ENCODE measurements around the gene CCIN. TPM values are rescaled to one million over a fixed set of nuclear protein-coding genes. Genes with fewer than 3 reads are reported as not detected.

Gene CCIN
- total RNA-seq, 1 experiment from 2014 or later: 0.20 TPM

GRCh38 chr9:36193023-36193422, 23.8 kb downstream of the CCIN start:
- intact Hi-C loops (cut with micrococcal nuclease): no loop called here
- CTCF ChIA-PET: no interaction called here

DNA sequence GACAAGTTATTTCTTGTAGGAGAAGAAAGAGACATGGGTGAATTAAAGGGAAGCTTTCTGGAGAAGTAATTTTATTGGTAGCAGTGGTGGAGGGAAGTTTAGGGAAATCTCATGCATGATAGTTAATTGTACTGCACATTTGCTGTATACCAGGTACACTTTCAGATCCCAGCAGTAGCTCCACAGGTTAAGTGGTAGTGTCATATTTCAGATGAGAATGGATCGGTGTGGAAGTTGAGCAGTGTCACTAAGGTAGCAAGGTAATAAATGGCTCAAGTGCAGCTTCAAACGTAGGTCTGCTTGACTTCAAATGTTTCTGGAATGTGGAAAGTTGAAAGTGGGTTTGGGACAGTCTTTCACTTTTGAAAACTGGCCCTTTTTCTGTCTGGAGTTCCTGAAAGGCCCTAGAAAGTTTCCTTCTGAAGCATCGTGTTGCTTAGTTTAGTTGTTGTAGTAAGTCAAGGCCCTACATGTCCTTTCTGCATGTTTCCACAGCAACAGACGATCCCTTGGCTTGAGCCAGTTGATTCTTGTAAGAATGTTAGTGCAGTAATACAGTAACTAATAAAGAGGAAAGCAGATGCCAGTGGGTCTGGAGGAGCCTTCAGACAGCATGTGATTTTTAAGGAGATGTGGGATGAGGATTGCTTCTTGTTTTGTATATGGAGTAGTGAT, 25.3 kb downstream of the CCIN start:
- POLR2A ChIA-PET: no interaction called here
- DNase-seq (ENCODE audit: low read depth, low spot score): no peak

More at GRCh38 chr9:36193023-36193422, 23.8 kb downstream of the CCIN start:
- ChIA-PET POLR2A (no interaction called here), RAD21 (ENCODE audit: low non-redundant PET in 1 of 2, low total read pairs in 2 of 2, uncharacterized antibody in 2 of 2, unreplicated experiment in 2 of 2) (no interaction called here)
- H3K27me3 ChIP-seq (ENCODE audit: insufficient read depth, low read length): no peaks in the 10 kb centered on the region
- no TSS peak for BruUV-seq (replicated peaks)
- H3K9me3 ChIP-seq (ENCODE audit: control insufficient read depth in 1 of 2, insufficient read depth in 1 of 2, low read depth in 1 of 2, low read length in 2 of 2): no peaks in the 10 kb centered on the region
- H3K4me3 ChIP-seq (replicated peaks in 1 of 2; ENCODE audit: low read depth in 1 of 2, low read length in 2 of 2): no peak overlapping the region
- no peak overlapping the region for H3K9ac ChIP-seq (ENCODE audit: low read length)
- peaks cover 65% of the 10 kb centered on the region for H3K79me2 ChIP-seq (ENCODE audit: insufficient read depth, low read length)
- no peaks in the 10 kb centered on the region for H3K9me2 ChIP-seq (ENCODE audit: insufficient read depth)
- TF ChIP-seq SIN3A (IDR thresholded peaks at IDR 0.05; ENCODE audit: low read depth): no peak
- ATAC-seq (no peak), DNase-seq (ENCODE audit: low read depth, low spot score) (no peak)
- H3K4me2 ChIP-seq (ENCODE audit: low read length): peak overlapping the region; percentile 86; the same call in 1 of the 2 replicates
- H3K27ac ChIP-seq (ENCODE audit: low read depth, low read length): no peak overlapping the region
- no peak overlapping the region for H2AFZ ChIP-seq (ENCODE audit: low read depth, low read length, poor library complexity, severe bottlenecking)
- H4K20me1 ChIP-seq (ENCODE audit: insufficient read depth): 0 out of 2 replicates have a peak, but pooled peaks cover 5% of the 10 kb centered on the region
- H3K4me1 ChIP-seq (ENCODE audit: control insufficient read depth in 1 of 2, insufficient read depth in 2 of 2, low read length in 2 of 2): peaks cover 12 to 20% of the 10 kb centered on the region in 2 experiments
- H3K36me3 ChIP-seq (ENCODE audit: control insufficient read depth in 1 of 2, insufficient read depth in 2 of 2, low read length in 2 of 2): peaks cover 7 to 15% of the 10 kb centered on the region in 2 experiments; a peak in 3 of 4 replicates

More for the DNA sequence above, 25.3 kb downstream of the CCIN start:
- Histone ChIP-seq H3K9me3 (ENCODE audit: control insufficient read depth in 1 of 2, insufficient read depth in 1 of 2, low read depth in 1 of 2, low read length in 2 of 2) (no peaks in the 10 kb centered on the region), H4K20me1 (ENCODE audit: insufficient read depth) (0 out of 2 replicates have a peak, but pooled peaks cover 5% of the 10 kb centered on the region), H3K4me1 (ENCODE audit: control insufficient read depth in 1 of 2, insufficient read depth in 2 of 2, low read length in 2 of 2) (peaks cover 12 to 20% of the 10 kb centered on the region in 2 experiments), H3K4me3 (replicated peaks in 1 of 2; ENCODE audit: low read depth in 1 of 2, low read length in 2 of 2) (no peak overlapping the region), H3K36me3 (ENCODE audit: control insufficient read depth in 1 of 2, insufficient read depth in 2 of 2, low read length in 2 of 2) (peaks cover 13 to 21% of the 10 kb centered on the region in 2 experiments), H3K4me2 (ENCODE audit: low read length) (no peak overlapping the region), H3K27me3 (ENCODE audit: insufficient read depth, low read length) (no peaks in the 10 kb centered on the region), H3K9me2 (ENCODE audit: insufficient read depth) (no peaks in the 10 kb centered on the region), H3K9ac (ENCODE audit: low read length) (no peak overlapping the region), H3K27ac (ENCODE audit: low read depth, low read length) (no peak overlapping the region), H2AFZ (ENCODE audit: low read depth, low read length, poor library complexity, severe bottlenecking) (no peak overlapping the region), H3K79me2 (ENCODE audit: insufficient read depth, low read length) (peaks cover 65% of the 10 kb centered on the region)
- ChIA-PET RAD21 (ENCODE audit: low non-redundant PET in 1 of 2, low total read pairs in 2 of 2, uncharacterized antibody in 2 of 2, unreplicated experiment in 2 of 2) (no interaction called here), CTCF (no interaction called here)
- BruUV-seq (replicated peaks): no TSS peak
- TF ChIP-seq, protein P1, sequence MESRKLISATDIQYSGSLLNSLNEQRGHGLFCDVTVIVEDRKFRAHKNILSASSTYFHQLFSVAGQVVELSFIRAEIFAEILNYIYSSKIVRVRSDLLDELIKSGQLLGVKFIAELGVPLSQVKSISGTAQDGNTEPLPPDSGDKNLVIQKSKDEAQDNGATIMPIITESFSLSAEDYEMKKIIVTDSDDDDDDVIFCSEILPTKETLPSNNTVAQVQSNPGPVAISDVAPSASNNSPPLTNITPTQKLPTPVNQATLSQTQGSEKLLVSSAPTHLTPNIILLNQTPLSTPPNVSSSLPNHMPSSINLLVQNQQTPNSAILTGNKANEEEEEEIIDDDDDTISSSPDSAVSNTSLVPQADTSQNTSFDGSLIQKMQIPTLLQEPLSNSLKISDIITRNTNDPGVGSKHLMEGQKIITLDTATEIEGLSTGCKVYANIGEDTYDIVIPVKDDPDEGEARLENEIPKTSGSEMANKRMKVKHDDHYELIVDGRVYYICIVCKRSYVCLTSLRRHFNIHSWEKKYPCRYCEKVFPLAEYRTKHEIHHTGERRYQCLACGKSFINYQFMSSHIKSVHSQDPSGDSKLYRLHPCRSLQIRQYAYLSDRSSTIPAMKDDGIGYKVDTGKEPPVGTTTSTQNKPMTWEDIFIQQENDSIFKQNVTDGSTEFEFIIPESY (IDR thresholded peaks at IDR 0.05; ENCODE audit: extremely low read depth, insufficient replicate concordance, low read length): no peak
- TF ChIP-seq EGR1 (IDR thresholded peaks at IDR 0.05; ENCODE audit: low read depth): no peak
- TF ChIP-seq EZH2 (IDR thresholded peaks at IDR 0.05): no peak
- ATAC-seq: no peak
- intact Hi-C loops (cut with micrococcal nuclease): no loop called here

Data from HCT116 (cell line).